Gastroesophageal sphincter (tissue), 3 donors: ENCODE data around the gene FCHO1.

Source experiments
- CTCF ChIP-seq, 4 experiments: fragments of 200-600 bp in 2 of 4; fragments of 450-650 bp in 2 of 4; sonication (generic) in 1 of 4; IDR thresholded peaks; one replicate each; pipeline ENCODE4 v1.5.1; 2017 to 2019; ENCODE audit warnings: antibody characterized with exemption in 4 of 4, mild to moderate bottlenecking in 2 of 4, moderate library complexity in 2 of 4
- EP300 ChIP-seq: sonication (generic); formaldehyde crosslinking; IDR thresholded peaks from one replicate; pipeline ENCODE4 v1.6.1; 2017; ENCODE audit warnings: antibody characterized with exemption, mild to moderate bottlenecking
- POLR2A ChIP-seq, 2 donors: fragments of 450-650 bp; IDR thresholded peaks; one replicate each; pipeline ENCODE4 v1.6.1; 2017; ENCODE audit warnings: antibody characterized with exemption in 2 of 2, mild to moderate bottlenecking in 2 of 2, moderate library complexity in 1 of 2

GRCh38 chr19:17720440-17720839 is 30.8 kb upstream of the FCHO1 start:
- TF ChIP-seq CTCF (IDR thresholded peaks at IDR 0.05) (no peak), EP300 (no peak), POLR2A (IDR thresholded peaks at IDR 0.05) (no peak)
